GM12878 (cell line): ENCODE data around the gene FERMT2. TPM values are rescaled to one million over a fixed set of nuclear protein-coding genes. Genes with fewer than 3 reads are reported as not detected.

Source experiments
- ATAC-seq: fragments of 200-7000 bp; cut with Tn5 transposase; 3 replicates; pipeline ENCODE4 v1.9.1; 2020; ENCODE audit warnings: mild to moderate bottlenecking, moderate library complexity
- BruUV-seq: library from RNA; stranded (reverse); fragments of 400-500 nt; replicated peaks from 2 replicates; lab custom pipeline; 2021; lab: Mats Ljungman, UMichigan
- CTCF ChIA-PET: fragments of 300-600 bp; sonication (Branson Sonifier 250); formaldehyde crosslinking; extraction: SDS; loops from one replicate; lab custom pipeline; 2021; ENCODE audit warnings: inconsistent platforms; lab: Yijun Ruan, JAX
- POLR2A ChIA-PET: fragments of 350-600 bp; formaldehyde crosslinking; extraction: SDS; loops from one replicate; lab custom pipeline; 2021; ENCODE audit warnings: inconsistent platforms; lab: Charles Lee
- RAD21 ChIA-PET: fragments of 300-600 bp; sonication (Branson Sonifier 250); formaldehyde crosslinking; loops from one replicate; lab custom pipeline; 2023; ENCODE audit warnings: antibody characterized with exemption; ENCODE audit not compliant: unreplicated experiment; lab: Charles Lee
- SMC1A ChIA-PET: fragments of 300-600 bp; sonication (Branson Sonifier 250); formaldehyde crosslinking; loops from one replicate; lab custom pipeline; 2023; ENCODE audit not compliant: unreplicated experiment, uncharacterized antibody; lab: Charles Lee
- DNase-seq: peaks from one replicate; pipeline ENCODE4 v3.0.0-alpha.2; 2011; ENCODE audit warnings: low read depth, low spot score
- FAIRE-seq: peaks from 3 replicates; lab custom pipeline; 2011; peaks lifted over from hg19 to GRCh38; lab: Jason Lieb, UNC
- H2AFZ ChIP-seq: 2 replicates; pipeline ENCODE4 v1.6.0; 2011; ENCODE audit warnings: low read depth, low read length, control low read depth; ENCODE audit not compliant: control insufficient read depth
- H3K27ac ChIP-seq: 2 replicates; pipeline ENCODE4 v1.5.1; 2011; ENCODE audit warnings: control low read depth; ENCODE audit not compliant: control insufficient read depth, insufficient read depth
- H3K27me3 ChIP-seq, 2 experiments: replicated peaks in 1 of 2; 2 replicates each; pipeline versions ENCODE4 v1.6.0 to v1.6.1; 2011; ENCODE audit warnings: low read length in 1 of 2; ENCODE audit not compliant: control insufficient read depth in 2 of 2, insufficient read depth in 2 of 2
- H3K36me3 ChIP-seq, 2 experiments: 2 replicates each; pipeline ENCODE4 v1.5.1; 2011; ENCODE audit warnings: low read length in 1 of 2; ENCODE audit not compliant: control insufficient read depth in 2 of 2, insufficient read depth in 2 of 2
- H3K4me1 ChIP-seq: 2 replicates; pipeline ENCODE4 v1.6.1; 2011; ENCODE audit warnings: mild to moderate bottlenecking, low read length, moderate library complexity, mixed read lengths; ENCODE audit not compliant: control insufficient read depth, insufficient read depth
- H3K4me2 ChIP-seq: 2 replicates; pipeline ENCODE4 v1.6.0; 2011; ENCODE audit warnings: control low read depth; ENCODE audit not compliant: control insufficient read depth, insufficient read depth
- H3K4me3 ChIP-seq: fragments of 200-600 bp; sonication (generic); 2 replicates; pipeline ENCODE4 v1.5.1; 2016
- H3K79me2 ChIP-seq: 2 replicates; pipeline ENCODE4 v1.6.0; 2011; ENCODE audit warnings: low read length; ENCODE audit not compliant: control insufficient read depth, insufficient read depth
- H3K9ac ChIP-seq: 2 replicates; pipeline ENCODE4 v1.8.0; 2011; ENCODE audit warnings: low read length, control low read depth, mixed read lengths; ENCODE audit not compliant: control insufficient read depth, insufficient read depth
- H3K9me3 ChIP-seq: replicated peaks from 3 replicates; pipeline ENCODE4 v1.5.1; 2011; ENCODE audit warnings: mild to moderate bottlenecking, low read length; ENCODE audit not compliant: control insufficient read depth, insufficient read depth
- H4K20me1 ChIP-seq: 2 replicates; pipeline ENCODE4 v1.6.0; 2011; ENCODE audit not compliant: control insufficient read depth, insufficient read depth
- ATF7 ChIP-seq: fragments of 450-650 bp; IDR thresholded peaks from 2 replicates; pipeline ENCODE4 v1.6.1; 2016; ENCODE audit warnings: low read depth, mild to moderate bottlenecking
- BRCA1 ChIP-seq: IDR thresholded peaks from 2 replicates; pipeline ENCODE4 v1.6.1; 2011; ENCODE audit warnings: low read depth, low read length, improper control_type of control experiment
- CBFB ChIP-seq: IDR thresholded peaks from 2 replicates; pipeline ENCODE4 v1.6.1; 2016; ENCODE audit warnings: antibody characterized with exemption, low read depth
- CREB1 ChIP-seq: IDR thresholded peaks from 2 replicates; pipeline ENCODE4 v1.6.1; 2012; ENCODE audit warnings: low read depth, mild to moderate bottlenecking, inconsistent platforms
- JUNB ChIP-seq: IDR thresholded peaks from 2 replicates; pipeline ENCODE4 v1.6.1; 2016; ENCODE audit warnings: antibody characterized with exemption, mild to moderate bottlenecking
- KDM1A ChIP-seq: fragments of 200-600 bp; sonication (generic); IDR thresholded peaks from 2 replicates; pipeline ENCODE4 v1.6.1; 2016; ENCODE audit warnings: borderline replicate concordance
- RUNX3 ChIP-seq: IDR thresholded peaks from 2 replicates; pipeline ENCODE4 v1.6.1; 2012; ENCODE audit warnings: low read length, inconsistent platforms
- SIN3A ChIP-seq: IDR thresholded peaks from 2 replicates; pipeline ENCODE4 v1.6.1; 2012; ENCODE audit warnings: low read depth, low read length, improper control_type of control experiment
- SREBF1 ChIP-seq: IDR thresholded peaks from 2 replicates; pipeline ENCODE4 v1.6.1; 2012; ENCODE audit warnings: mild to moderate bottlenecking, low read length
- TCF12 ChIP-seq: IDR thresholded peaks from 2 replicates; pipeline ENCODE4 v1.6.1; 2011; ENCODE audit warnings: low read depth, mild to moderate bottlenecking, low read length
- ZNF217 ChIP-seq: fragments of 450-650 bp; IDR thresholded peaks from 2 replicates; pipeline ENCODE4 v1.6.1; 2017; ENCODE audit warnings: antibody characterized with exemption, mild to moderate bottlenecking
- WGBS: methylation state at CpG from one replicate; pipeline ENCODE4 v1.1.6; 2016; ENCODE audit warnings: low lambda C conversion rate; ENCODE audit not compliant: insufficient replicate concordance, insufficient coverage; ENCODE audit errors: missing lambda C conversion rate; 5-methylcytosine and 5-hydroxymethylcytosine counted together
- in situ Hi-C: fragments of 300-500 bp; cut with MboI; formaldehyde crosslinking; loops from 9 replicates; pipeline ENCODE4 v1.14.3; 2018; ENCODE audit warnings: mixed read lengths
- intact Hi-C: fragments of 100-400 bp; cut with micrococcal nuclease; formaldehyde crosslinking; loops from one replicate; pipeline ENCODE4 v1.14.2; 2022; ENCODE audit not compliant: unreplicated experiment
- polyA plus RNA-seq, 11 experiments: library from polyadenylated mRNA; depleted of rRNA in 4 of 11; unstranded in 6 of 11; stranded (reverse) in 5 of 11; fragments of >200 nt; fragmentation: Nextera tagmentation in 4 of 11; fragmentation: Illumina TruSeq in 1 of 11; extraction: Ambion mirVana in 4 of 11; extraction: Trizol in 1 of 11; gene quantifications; 1 replicate in 1 of 11; 2 replicates in 10 of 11; pipeline versions ENCODE4 v1.2.1 to v1.2.3, GENCODE V29; 2011 to 2016; ENCODE audit warnings: inconsistent platforms in 2 of 11, missing spikeins in 2 of 11, low read depth in 1 of 11
- total RNA-seq, 4 experiments: library from RNA; depleted of rRNA in 3 of 4; stranded (reverse); fragments of >200 nt in 3 of 4; fragmentation: Illumina TruSeq in 1 of 4; extraction: Trizol in 1 of 4; gene quantifications; 2 replicates each; pipeline versions ENCODE4 v1.2.1 to v1.2.3, GENCODE V29; 2013 to 2021
- TF ChIP-seq, protein P1 (sequence below): fragments of 450-650 bp; IDR thresholded peaks from 2 replicates; pipeline ENCODE4 v1.6.1; 2017; ENCODE audit warnings: mild to moderate bottlenecking, moderate library complexity

Gene FERMT2
- total and polyA plus RNA-seq, 10 of the 15 experiments (the other 5 are each of a cell fraction or from before 2014, with no cell fraction given), result 4.9 to 35.5 (median 19.5) TPM

- TF ChIP-seq ZNF217, result no peak
- no peak for TF ChIP-seq BRCA1
- TF ChIP-seq ATF7, result no peak
- TF ChIP-seq, all 136 proteins: peak for 4
Measured at GRCh38 chr14:52923902-52924575, 26.8 kb downstream of the FERMT2 start (continued).

DNA sequence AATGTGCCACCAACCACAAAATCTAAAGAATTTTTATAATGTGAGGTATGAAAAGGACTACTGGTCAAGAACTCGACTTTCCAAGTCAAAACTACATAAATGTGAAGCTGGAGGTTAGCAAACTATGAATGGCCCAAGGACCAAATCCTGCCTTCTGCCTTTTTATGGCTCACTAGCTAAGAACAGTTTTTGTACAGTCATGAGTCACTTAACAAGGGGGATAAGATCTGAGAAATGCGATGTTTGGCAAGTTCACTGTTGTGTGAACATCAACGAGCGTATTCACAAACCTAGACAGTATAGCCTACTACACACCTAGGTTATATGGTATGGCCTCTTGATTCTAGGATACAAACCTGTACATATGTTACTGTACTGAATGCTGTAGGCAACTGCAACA lies 28.2 kb downstream of the FERMT2 start:
- Histone ChIP-seq H2AFZ (no peak overlapping the region), H3K27ac (no peak overlapping the region), H3K4me2 (no peak overlapping the region), H3K79me2 (no peaks in the 10 kb centered on the region), H3K4me1 (peaks cover 6% of the 10 kb centered on the region), H4K20me1 (no peaks in the 10 kb centered on the region), H3K36me3 (no peaks in the 10 kb centered on the region), H3K4me3 (no peak overlapping the region), H3K9ac (no peak overlapping the region), H3K9me3 (no peaks in the 10 kb centered on the region), H3K27me3 (no peaks in the 10 kb centered on the region)
- ChIA-PET SMC1A (interaction anchor here (0.6 to 10.1 kb wide), 14 partner anchors 9 to 705 kb away, joined by 3 to 79 read pairs (median 4); no protein-coding TSS in a partner anchor), RAD21 (interaction anchor here (1.2 to 1.9 kb wide), 6 partner anchors 9 to 98 kb away, joined by 3 to 12 read pairs (median 8); no protein-coding TSS in a partner anchor), CTCF (interaction anchor here (0.6 to 4.4 kb wide), 10 partner anchors 8 to 384 kb away, joined by 3 to 43 read pairs (median 4); no protein-coding TSS in a partner anchor), POLR2A (interaction anchor here (0.5 to 1.4 kb wide), 4 partner anchors 12 to 153 kb away, joined by 3 to 5 read pairs (median 4); no protein-coding TSS in a partner anchor)
- BruUV-seq, result no TSS peak
- WGBS, result 72% methylated on average over 4 of the region's 4 CpGs
- intact Hi-C loops, result no loop called here
- FAIRE-seq (no peak), DNase-seq (no peak), ATAC-seq (no peak)
- no peak for TF ChIP-seq CREB1
- TF ChIP-seq KDM1A, result no peak
- no peak for TF ChIP-seq SREBF1
- TF ChIP-seq CBFB, result no peak
- no peak for TF ChIP-seq JUNB
- no peak for TF ChIP-seq TCF12
- TF ChIP-seq, protein P1, sequence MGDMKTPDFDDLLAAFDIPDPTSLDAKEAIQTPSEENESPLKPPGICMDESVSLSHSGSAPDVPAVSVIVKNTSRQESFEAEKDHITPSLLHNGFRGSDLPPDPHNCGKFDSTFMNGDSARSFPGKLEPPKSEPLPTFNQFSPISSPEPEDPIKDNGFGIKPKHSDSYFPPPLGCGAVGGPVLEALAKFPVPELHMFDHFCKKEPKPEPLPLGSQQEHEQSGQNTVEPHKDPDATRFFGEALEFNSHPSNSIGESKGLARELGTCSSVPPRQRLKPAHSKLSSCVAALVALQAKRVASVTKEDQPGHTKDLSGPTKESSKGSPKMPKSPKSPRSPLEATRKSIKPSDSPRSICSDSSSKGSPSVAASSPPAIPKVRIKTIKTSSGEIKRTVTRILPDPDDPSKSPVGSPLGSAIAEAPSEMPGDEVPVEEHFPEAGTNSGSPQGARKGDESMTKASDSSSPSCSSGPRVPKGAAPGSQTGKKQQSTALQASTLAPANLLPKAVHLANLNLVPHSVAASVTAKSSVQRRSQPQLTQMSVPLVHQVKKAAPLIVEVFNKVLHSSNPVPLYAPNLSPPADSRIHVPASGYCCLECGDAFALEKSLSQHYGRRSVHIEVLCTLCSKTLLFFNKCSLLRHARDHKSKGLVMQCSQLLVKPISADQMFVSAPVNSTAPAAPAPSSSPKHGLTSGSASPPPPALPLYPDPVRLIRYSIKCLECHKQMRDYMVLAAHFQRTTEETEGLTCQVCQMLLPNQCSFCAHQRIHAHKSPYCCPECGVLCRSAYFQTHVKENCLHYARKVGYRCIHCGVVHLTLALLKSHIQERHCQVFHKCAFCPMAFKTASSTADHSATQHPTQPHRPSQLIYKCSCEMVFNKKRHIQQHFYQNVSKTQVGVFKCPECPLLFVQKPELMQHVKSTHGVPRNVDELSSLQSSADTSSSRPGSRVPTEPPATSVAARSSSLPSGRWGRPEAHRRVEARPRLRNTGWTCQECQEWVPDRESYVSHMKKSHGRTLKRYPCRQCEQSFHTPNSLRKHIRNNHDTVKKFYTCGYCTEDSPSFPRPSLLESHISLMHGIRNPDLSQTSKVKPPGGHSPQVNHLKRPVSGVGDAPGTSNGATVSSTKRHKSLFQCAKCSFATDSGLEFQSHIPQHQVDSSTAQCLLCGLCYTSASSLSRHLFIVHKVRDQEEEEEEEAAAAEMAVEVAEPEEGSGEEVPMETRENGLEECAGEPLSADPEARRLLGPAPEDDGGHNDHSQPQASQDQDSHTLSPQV, result no peak
- TF ChIP-seq RUNX3, result no peak
- no peak for TF ChIP-seq SIN3A
- in situ Hi-C loops, result no loop called here
